ENCODE results near the gene ABCC10. TPM values are rescaled to one million over a fixed set of nuclear protein-coding genes. Genes with fewer than 3 reads are reported as not detected.

Gene ABCC10
- polyA plus RNA-seq, 2 of the 4 experiments (the other 2 are of a cell fraction) = 6.8 to 9.3 TPM

- H3K27ac ChIP-seq = no peak overlapping the region
- no peaks in the 10 kb centered on the region for H3K9me3 ChIP-seq
- FAIRE-seq (no peak), DNase-seq (ENCODE audit: low read depth in 1 of 2, low spot score in 1 of 2) (no peak), ATAC-seq (no peak)
- CTCF ChIA-PET = interaction anchor here (1.4 kb wide), 1 partner anchor 21 kb away, joined by 4 read pairs; no protein-coding TSS in a partner anchor
- no peak for TF ChIP-seq ATOH8 (CRISPR knock-in tag; IDR thresholded peaks at IDR 0.05; ENCODE audit: low read depth)
- TF ChIP-seq E2F6 (IDR thresholded peaks at IDR 0.05; ENCODE audit: borderline replicate concordance, low read depth) = no peak
- TF ChIP-seq ZFP36 (IDR thresholded peaks at IDR 0.05; ENCODE audit: borderline replicate concordance, partially characterized antibody) = no peak
- TF ChIP-seq HOXB13 (CRISPR knock-in tag; IDR thresholded peaks at IDR 0.05; ENCODE audit: low read depth) = no peak
- TF ChIP-seq FOSL2 (IDR thresholded peaks at IDR 0.05) = no peak
- no peak for TF ChIP-seq FOSL2 (CRISPR knock-in tag; IDR thresholded peaks at IDR 0.05)
- no peak for TF ChIP-seq SREBF2 (IDR thresholded peaks at IDR 0.05)
- no peak for TF ChIP-seq HOXA7 (CRISPR knock-in tag; IDR thresholded peaks at IDR 0.05)
- no peak for TF ChIP-seq TFCP2L1 (CRISPR knock-in tag; IDR thresholded peaks at IDR 0.05)
- TF ChIP-seq HEYL (CRISPR knock-in tag; IDR thresholded peaks at IDR 0.05) = no peak
- TF ChIP-seq ELK1 (IDR thresholded peaks at IDR 0.05; ENCODE audit: low read depth, low read length) = no peak
- TF ChIP-seq FOXS1 (CRISPR knock-in tag; IDR thresholded peaks at IDR 0.05) = no peak
- no peak for TF ChIP-seq JUN (IDR thresholded peaks at IDR 0.05)
- TF ChIP-seq EP300 (IDR thresholded peaks at IDR 0.05) = no peak
- TF ChIP-seq BHLHE40 (IDR thresholded peaks at IDR 0.05; ENCODE audit: low read depth, low read length) = no peak
- H3K4me1 ChIP-seq = peaks cover 20% of the 10 kb centered on the region
- POLR2A ChIA-PET = no interaction called here
- H3K4me3 ChIP-seq = no peak overlapping the region
- 98% methylated on average over 4 of the region's 4 CpGs for WGBS (ENCODE audit: missing lambda C conversion rate)
- H3K4me2 ChIP-seq = no peak overlapping the region
Observed at GRCh38 chr6:43434943-43435342, 7.6 kb downstream of the ABCC10 start.

DNA sequence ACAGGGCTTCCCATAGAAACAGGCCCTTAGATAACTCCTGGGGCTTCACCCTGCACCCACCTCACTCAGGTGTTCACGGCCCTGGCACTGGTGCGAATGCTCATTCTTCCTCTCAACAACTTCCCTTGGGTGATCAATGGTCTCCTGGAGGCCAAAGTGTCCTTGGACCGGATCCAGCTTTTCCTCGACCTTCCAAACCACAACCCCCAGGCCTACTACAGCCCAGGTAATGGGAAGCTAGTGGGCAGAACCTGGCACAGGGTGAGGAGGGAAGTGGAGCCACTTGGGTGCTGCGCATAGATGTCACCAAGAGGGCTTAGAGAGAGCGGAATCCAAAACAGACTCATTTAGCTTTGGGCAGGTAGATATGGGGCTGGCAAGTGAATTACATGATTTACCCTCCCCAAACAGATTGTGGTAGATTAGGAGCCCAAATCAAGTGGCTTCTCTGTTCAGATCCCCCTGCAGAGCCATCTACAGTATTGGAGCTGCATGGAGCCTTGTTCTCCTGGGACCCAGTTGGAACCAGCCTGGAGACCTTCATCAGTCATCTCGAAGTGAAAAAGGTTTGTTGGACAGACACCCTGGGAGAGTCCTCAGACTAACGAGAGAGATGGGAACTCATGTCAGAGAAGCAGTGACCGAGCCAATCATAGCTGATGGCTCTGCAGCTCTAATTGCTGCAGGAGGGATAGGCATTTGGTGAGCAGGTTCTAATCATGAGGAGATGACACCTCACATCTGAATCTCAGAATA, 8.5 kb downstream of the ABCC10 start:
- H3K27ac ChIP-seq = peak overlapping the region; percentile 47 to 70; a peak in 4 of 6 replicates
- peak overlapping the region; percentile 69 for H3K4me2 ChIP-seq
- ChIA-PET CTCF (interaction anchor here (0.7 to 1.4 kb wide), 6 partner anchors 10 to 173 kb away, joined by 3 to 5 read pairs (median 4); no protein-coding TSS in a partner anchor), POLR2A (interaction anchor here (1.2 to 2.2 kb wide), 2 partner anchors 8 to 66 kb away, joined by 5 to 14 read pairs; partner anchors contain the start of genes ABCC10 and ZNF318)
- ATAC-seq = peak in 1 of 2 experiments; percentile 15; a peak in 1 of 6 replicates
- FAIRE-seq = no peak
- no peak for DNase-seq (ENCODE audit: low read depth in 1 of 2, low spot score in 1 of 2)
- H3K4me1 ChIP-seq = peaks cover 20% of the 10 kb centered on the region
- H3K4me3 ChIP-seq = no peak overlapping the region
- no peaks in the 10 kb centered on the region for H3K9me3 ChIP-seq
- 89% methylated on average over 9 of the region's 9 CpGs for WGBS (ENCODE audit: missing lambda C conversion rate)
- TF ChIP-seq JUNB (IDR thresholded peaks at IDR 0.05) = no peak
- TF ChIP-seq TP53 (CRISPR knock-in tag; IDR thresholded peaks at IDR 0.05) = no peak
- TF ChIP-seq, protein P1, sequence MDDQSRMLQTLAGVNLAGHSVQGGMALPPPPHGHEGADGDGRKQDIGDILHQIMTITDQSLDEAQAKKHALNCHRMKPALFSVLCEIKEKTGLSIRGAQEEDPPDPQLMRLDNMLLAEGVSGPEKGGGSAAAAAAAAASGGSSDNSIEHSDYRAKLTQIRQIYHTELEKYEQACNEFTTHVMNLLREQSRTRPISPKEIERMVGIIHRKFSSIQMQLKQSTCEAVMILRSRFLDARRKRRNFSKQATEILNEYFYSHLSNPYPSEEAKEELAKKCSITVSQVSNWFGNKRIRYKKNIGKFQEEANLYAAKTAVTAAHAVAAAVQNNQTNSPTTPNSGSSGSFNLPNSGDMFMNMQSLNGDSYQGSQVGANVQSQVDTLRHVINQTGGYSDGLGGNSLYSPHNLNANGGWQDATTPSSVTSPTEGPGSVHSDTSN (IDR thresholded peaks at IDR 0.05) = no peak
- TF ChIP-seq, protein P2, sequence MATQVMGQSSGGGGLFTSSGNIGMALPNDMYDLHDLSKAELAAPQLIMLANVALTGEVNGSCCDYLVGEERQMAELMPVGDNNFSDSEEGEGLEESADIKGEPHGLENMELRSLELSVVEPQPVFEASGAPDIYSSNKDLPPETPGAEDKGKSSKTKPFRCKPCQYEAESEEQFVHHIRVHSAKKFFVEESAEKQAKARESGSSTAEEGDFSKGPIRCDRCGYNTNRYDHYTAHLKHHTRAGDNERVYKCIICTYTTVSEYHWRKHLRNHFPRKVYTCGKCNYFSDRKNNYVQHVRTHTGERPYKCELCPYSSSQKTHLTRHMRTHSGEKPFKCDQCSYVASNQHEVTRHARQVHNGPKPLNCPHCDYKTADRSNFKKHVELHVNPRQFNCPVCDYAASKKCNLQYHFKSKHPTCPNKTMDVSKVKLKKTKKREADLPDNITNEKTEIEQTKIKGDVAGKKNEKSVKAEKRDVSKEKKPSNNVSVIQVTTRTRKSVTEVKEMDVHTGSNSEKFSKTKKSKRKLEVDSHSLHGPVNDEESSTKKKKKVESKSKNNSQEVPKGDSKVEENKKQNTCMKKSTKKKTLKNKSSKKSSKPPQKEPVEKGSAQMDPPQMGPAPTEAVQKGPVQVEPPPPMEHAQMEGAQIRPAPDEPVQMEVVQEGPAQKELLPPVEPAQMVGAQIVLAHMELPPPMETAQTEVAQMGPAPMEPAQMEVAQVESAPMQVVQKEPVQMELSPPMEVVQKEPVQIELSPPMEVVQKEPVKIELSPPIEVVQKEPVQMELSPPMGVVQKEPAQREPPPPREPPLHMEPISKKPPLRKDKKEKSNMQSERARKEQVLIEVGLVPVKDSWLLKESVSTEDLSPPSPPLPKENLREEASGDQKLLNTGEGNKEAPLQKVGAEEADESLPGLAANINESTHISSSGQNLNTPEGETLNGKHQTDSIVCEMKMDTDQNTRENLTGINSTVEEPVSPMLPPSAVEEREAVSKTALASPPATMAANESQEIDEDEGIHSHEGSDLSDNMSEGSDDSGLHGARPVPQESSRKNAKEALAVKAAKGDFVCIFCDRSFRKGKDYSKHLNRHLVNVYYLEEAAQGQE (IDR thresholded peaks at IDR 0.05) = no peak
- no peak for TF ChIP-seq HDAC2 (IDR thresholded peaks at IDR 0.05)
- TF ChIP-seq RFX5 (IDR thresholded peaks at IDR 0.05) = no peak
- TF ChIP-seq NFE2L2 (conservative IDR thresholded peaks at IDR 0.05; ENCODE audit: low read length) = no peak
- TF ChIP-seq RAD21 (conservative IDR thresholded peaks at IDR 0.05 in 1 of 2, IDR thresholded peaks at IDR 0.05 in 1 of 2) = no peak
- no peak for TF ChIP-seq NPAS2 (CRISPR knock-in tag; IDR thresholded peaks at IDR 0.05; ENCODE audit: borderline replicate concordance)
- TF ChIP-seq EP300 (IDR thresholded peaks at IDR 0.05) = no peak
- TF ChIP-seq HOXB13 (CRISPR knock-in tag; IDR thresholded peaks at IDR 0.05; ENCODE audit: low read depth) = no peak
- TF ChIP-seq CHD2 (IDR thresholded peaks at IDR 0.05; ENCODE audit: low read length, partially characterized antibody) = no peak
- no peak for TF ChIP-seq POLR2AphosphoS2 (conservative IDR thresholded peaks at IDR 0.05; ENCODE audit: low read length)
- no peak for TF ChIP-seq NR3C1 (IDR thresholded peaks at IDR 0.05)
- TF ChIP-seq CTCF (IDR thresholded peaks at IDR 0.05) = no peak
- no peak for TF ChIP-seq POLR2A (IDR thresholded peaks at IDR 0.05; ENCODE audit: low read length)
